HL-60/S4 treated with phorbol 12-myristate 13-acetate at 8.2 ng/mL for 4 days and 3 days (cell line): ENCODE measurements around the gene TAF1L.

Source experiments
- in situ Hi-C: fragments of 300-500 bp; cut with MboI; formaldehyde crosslinking; loops from 2 replicates; pipeline ENCODE4 v1.15.0; 2022; ENCODE audit warnings: low sequenced_read_pairs

The TAF1L gene

DNA sequence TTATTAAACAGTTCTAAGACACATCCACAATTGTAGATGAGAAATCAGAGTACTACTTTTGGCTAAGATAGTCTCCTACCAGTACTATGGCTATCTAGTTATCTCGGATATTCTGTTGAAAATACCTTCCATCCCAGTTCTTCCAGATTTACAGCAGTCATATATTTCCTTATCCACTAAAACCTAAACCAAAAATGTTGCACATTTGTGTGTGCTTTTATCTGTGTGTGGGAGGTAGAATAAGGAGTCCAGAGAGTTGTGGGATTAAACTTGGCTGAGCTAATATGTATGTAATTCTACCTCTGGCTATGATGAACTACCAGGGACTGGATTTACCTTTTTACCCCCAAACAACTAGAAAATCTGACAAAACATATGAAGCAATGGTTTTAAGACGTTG, 45.0 kb downstream of the TAF1L start:
- in situ Hi-C loops: no loop called here

DNA sequence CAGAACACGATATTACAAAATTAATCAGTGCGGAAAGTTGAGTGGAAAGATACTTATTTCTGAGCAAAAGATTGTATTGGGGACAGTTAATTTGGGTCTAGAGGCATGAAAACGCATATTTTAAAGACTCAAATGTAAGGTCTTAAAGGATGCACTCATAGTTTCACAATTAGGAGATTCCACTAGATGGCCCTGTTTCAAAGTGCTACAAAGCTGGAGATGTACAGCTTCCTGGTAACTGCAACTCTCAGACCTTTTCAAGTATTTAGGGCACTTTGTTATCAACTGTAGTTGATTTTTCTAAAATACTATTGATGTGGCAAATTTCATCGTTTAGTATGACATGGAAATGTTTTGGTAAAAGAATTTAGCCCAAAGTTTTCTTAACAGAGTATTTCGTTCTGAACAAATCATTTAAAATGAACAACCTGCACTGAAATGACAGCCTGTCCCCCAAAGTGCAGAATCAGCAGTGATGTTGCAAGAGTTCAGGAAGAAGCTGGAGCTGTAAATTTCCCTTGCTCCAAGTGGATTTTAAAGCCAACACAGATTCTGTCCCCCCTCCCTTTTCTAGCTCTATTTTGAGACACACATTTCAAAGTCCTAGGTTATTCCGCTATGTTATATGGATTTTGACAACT, 46.3 kb downstream of the TAF1L start:
- in situ Hi-C loops: loop anchor here (10.0 kb wide), 1 partner anchor 376 kb away; no protein-coding TSS in a partner anchor

DNA sequence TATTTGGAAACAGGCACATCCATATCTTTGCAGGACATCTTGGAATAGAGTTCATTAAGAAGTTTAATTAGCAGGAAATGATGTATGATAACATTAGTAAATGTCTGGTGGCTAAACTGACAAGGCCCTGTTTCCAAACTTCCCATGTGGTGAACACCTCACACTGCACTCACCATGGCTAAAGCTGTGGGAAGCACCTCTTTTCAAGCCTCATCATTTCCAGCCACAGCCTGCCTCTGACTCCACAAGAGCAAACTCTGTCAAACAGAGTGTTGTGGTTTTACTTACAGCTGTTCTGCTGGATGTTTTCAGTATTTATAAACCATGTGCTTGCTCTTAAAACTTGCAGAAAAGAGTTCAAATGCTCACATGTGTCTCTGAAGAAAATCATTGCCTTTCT, 47.6 kb downstream of the TAF1L start:
- in situ Hi-C loops: loop anchor here (10.0 kb wide), 1 partner anchor 377 kb away; no protein-coding TSS in a partner anchor

DNA sequence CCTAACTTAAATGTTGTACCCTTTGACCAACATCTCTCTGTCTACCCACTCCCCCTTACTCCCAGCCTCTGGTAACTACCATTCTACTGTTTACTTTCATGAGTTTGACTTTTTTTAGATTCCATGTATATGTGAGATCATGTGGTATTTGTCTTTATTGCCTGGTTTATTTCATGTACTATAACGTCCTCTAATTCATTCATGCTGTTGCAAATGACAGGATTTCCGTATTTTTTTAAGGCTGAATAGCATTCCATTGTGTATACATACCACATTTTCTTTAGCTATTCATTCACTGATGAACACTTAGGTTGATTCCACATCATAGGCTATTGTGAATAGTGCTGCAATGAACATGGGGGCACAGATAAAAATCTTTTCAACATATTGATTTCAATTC, 50.7 kb downstream of the TAF1L start:
- in situ Hi-C loops: loop anchor here (10.0 kb wide), 1 partner anchor 380 kb away; no protein-coding TSS in a partner anchor

DNA sequence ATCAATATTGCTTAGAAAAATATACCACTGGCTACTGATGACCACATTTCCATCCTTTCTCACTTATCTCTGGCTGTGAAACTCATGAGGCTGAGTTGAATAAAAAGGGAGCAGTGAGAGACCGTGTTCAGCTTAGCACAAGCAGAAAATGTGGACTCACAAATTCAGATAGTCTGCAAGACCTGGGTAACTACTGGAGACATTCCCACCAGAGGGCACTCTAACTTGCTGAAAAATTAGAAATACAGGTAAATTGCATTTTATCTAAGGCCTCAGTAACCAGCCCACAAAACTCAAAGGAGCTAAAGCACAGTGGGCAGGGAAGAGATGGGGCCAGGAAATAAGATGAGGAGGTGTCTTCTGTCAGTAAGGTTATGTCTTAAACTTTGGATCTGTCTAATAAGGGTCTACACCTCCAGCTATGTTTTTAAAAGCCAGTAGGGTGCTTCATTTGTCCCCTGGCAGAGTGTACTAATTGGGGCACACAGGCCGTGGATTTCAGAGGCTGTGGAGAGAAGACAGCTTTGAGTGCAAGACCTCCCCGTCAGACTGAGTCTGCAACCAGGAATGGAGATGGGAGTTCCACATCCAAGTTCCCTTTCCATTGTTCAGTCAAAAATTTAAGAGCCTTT, 53.8 kb downstream of the TAF1L start:
- in situ Hi-C loops: loop anchor here (10.0 kb wide), 1 partner anchor 383 kb away; no protein-coding TSS in a partner anchor

DNA sequence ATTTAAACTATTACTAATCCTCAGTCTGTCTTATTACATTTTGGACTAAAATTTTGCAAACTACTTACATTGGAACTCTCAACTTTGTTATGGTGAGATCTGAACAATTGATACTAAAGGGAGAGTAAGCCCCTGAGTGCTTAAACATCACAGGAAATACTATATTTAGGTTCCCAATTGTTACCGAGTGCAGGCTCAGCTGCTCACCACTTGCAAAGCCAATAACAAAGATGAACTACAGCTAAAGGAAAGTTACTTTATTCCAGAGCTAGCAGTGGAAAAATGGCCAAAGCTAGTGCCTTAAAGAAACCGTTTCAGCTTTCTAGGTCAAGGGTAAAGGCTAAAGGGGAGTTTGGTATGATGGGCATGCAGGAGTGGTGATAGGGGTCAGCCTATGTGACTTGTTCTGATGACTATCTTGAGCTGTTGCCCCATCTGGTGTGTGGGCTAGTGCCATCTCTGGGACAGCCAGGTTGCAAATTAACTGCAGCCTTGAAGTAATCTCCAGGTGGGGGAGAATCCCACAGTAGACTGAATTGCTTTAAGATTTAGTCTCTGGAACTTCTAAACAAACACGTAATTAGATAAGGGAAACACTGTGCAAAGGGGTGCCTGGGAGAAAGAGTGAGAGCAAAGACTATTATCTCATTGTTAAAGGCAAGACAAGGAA, 54.7 kb downstream of the TAF1L start:
- in situ Hi-C loops: loop anchor here (10.0 kb wide), 1 partner anchor 384 kb away; no protein-coding TSS in a partner anchor

DNA sequence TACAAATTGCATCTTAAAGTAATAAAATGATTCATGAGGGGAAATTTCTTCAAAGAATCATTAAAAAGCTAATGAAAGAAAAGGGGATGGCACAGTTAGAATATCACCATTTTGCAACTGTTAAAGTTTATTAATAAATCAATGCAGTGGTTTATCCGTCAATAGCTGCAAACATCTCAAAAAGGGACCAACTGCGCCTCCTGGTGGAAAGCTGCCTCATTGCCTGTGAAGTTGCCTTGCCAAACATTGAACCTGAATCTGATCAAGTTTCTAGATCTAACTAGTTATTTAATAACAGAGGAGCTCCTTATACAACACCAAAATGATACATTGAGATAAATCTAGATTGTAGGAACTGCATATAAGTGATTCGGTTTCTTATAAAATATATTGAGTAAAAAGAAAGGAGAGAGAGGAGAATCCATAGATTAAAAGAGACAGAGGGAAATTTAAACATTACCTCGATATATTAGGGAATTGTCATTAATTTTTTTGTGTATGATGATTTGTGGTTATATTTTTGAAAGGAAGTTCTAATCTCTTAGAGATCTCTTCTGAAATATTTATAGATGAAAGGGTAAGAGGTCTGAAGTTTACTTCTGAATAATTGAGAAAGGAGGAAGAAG, 55.6 kb downstream of the TAF1L start:
- in situ Hi-C loops: loop anchor here (10.0 kb wide), 1 partner anchor 385 kb away; no protein-coding TSS in a partner anchor
